IMR-90 (cell line): ENCODE data around the gene MAPKAP1. TPM values are rescaled to one million over a fixed set of nuclear protein-coding genes. Genes with fewer than 3 reads are reported as not detected.

Experiments
- ATAC-seq: fragments of 200-7000 bp; cut with Tn5 transposase; 2 replicates; pipeline ENCODE4 v1.9.1; 2020; ENCODE audit warnings: low read depth, mild to moderate bottlenecking, moderate library complexity
- BruUV-seq: library from RNA; stranded (reverse); fragments of 400-500 nt; replicated peaks from 2 replicates; lab custom pipeline; 2021; lab: Mats Ljungman, UMichigan
- CTCF ChIA-PET: fragments of 300-600 bp; formaldehyde crosslinking; extraction: SDS; loops from one replicate; lab custom pipeline; 2021; ENCODE audit warnings: antibody characterized with exemption; lab: Yijun Ruan, JAX
- POLR2A ChIA-PET: fragments of 300-600 bp; sonication (Branson Sonifier 250); formaldehyde crosslinking; loops from one replicate; lab custom pipeline; 2022; ENCODE audit warnings: antibody characterized with exemption; ENCODE audit not compliant: unreplicated experiment; lab: Charles Lee
- DNase-seq: peaks from one replicate; pipeline ENCODE4 v3.0.0; 2013
- H2AFZ ChIP-seq: replicated peaks from 2 replicates; pipeline ENCODE3; 2013; ENCODE audit warnings: low read length, mild to moderate bottlenecking; ENCODE audit not compliant: poor library complexity
- H2AK5ac ChIP-seq: 2 replicates; pipeline ENCODE4 v1.6.1; 2013; ENCODE audit warnings: low read depth, low read length, inconsistent platforms
- H2AK9ac ChIP-seq: replicated peaks from 2 replicates; pipeline ENCODE3; 2013; ENCODE audit warnings: mild to moderate bottlenecking, low read depth, low read length, moderate library complexity; ENCODE audit not compliant: poor library complexity
- H2BK120ac ChIP-seq: 2 replicates; pipeline ENCODE4 v1.6.1; 2013; ENCODE audit warnings: low read depth, low read length, inconsistent platforms
- H2BK15ac ChIP-seq: 3 replicates; pipeline ENCODE4 v1.6.1; 2013; ENCODE audit warnings: low read depth, low read length, inconsistent platforms
- H2BK20ac ChIP-seq: 2 replicates; pipeline ENCODE4 v1.6.1; 2013; ENCODE audit warnings: low read depth, mild to moderate bottlenecking, inconsistent platforms, low read length, moderate library complexity
- H2BK5ac ChIP-seq: 2 replicates; pipeline ENCODE4 v1.6.1; 2013; ENCODE audit warnings: mild to moderate bottlenecking, low read depth, low read length, inconsistent platforms; ENCODE audit not compliant: poor library complexity, severe bottlenecking
- H3K14ac ChIP-seq: replicated peaks from 2 replicates; pipeline ENCODE4 v1.6.1; 2013; ENCODE audit warnings: low read depth, low read length, inconsistent platforms
- H3K18ac ChIP-seq: 2 replicates; pipeline ENCODE4 v1.6.1; 2013; ENCODE audit warnings: low read depth, low read length, control low read depth
- H3K23ac ChIP-seq: 2 replicates; pipeline ENCODE4 v1.6.1; 2013; ENCODE audit warnings: low read depth, low read length, inconsistent platforms
- H3K27ac ChIP-seq: 2 replicates; pipeline ENCODE4 v1.5.1; 2013; ENCODE audit warnings: mild to moderate bottlenecking, control low read depth, low read length; ENCODE audit not compliant: insufficient read depth
- H3K27me3 ChIP-seq: 2 replicates; pipeline ENCODE4 v1.6.1; 2013; ENCODE audit warnings: low read length; ENCODE audit not compliant: control insufficient read depth, insufficient read depth
- H3K36me3 ChIP-seq: 2 replicates; pipeline ENCODE4 v1.6.1; 2013; ENCODE audit warnings: low read length, mixed read lengths; ENCODE audit not compliant: control insufficient read depth, insufficient read depth
- H3K4ac ChIP-seq: 2 replicates; pipeline ENCODE4 v1.6.1; 2013; ENCODE audit warnings: low read depth, low read length, inconsistent platforms
- H3K4me1 ChIP-seq: 2 replicates; pipeline ENCODE4 v1.6.1; 2013; ENCODE audit warnings: low read length, mixed read lengths; ENCODE audit not compliant: control insufficient read depth, insufficient read depth
- H3K4me2 ChIP-seq: 2 replicates; pipeline ENCODE4 v1.6.1; 2013; ENCODE audit warnings: low read depth, mild to moderate bottlenecking, control low read depth, low read length, moderate library complexity
- H3K4me3 ChIP-seq: 2 replicates; pipeline ENCODE4 v1.5.1; 2013; ENCODE audit warnings: low read depth, mild to moderate bottlenecking, control low read depth, low read length, moderate library complexity; ENCODE audit not compliant: insufficient read depth
- H3K56ac ChIP-seq: 2 replicates; pipeline ENCODE4 v1.6.1; 2013; ENCODE audit warnings: low read length, inconsistent platforms; ENCODE audit not compliant: insufficient read depth; ENCODE audit errors: extremely low read depth
- H3K79me1 ChIP-seq, 2 experiments: 2 replicates each; pipeline ENCODE4 v1.6.1; 2013; ENCODE audit warnings: low read length in 2 of 2, inconsistent platforms in 1 of 2, low read depth in 1 of 2
- H3K9ac ChIP-seq: 2 replicates; pipeline ENCODE4 v1.6.1; 2013; ENCODE audit warnings: low read depth, low read length, control low read depth
- H3K9me1 ChIP-seq: 2 replicates; pipeline ENCODE4 v1.6.1; 2013; ENCODE audit warnings: low read length, inconsistent platforms; ENCODE audit not compliant: insufficient read depth
- H3K9me3 ChIP-seq: 2 replicates; pipeline ENCODE4 v1.6.1; 2013; ENCODE audit warnings: low read length; ENCODE audit not compliant: control insufficient read depth, insufficient read depth
- H4K20me1 ChIP-seq: 2 replicates; pipeline ENCODE4 v1.6.1; 2013; ENCODE audit warnings: low read length, inconsistent platforms; ENCODE audit not compliant: insufficient read depth
- H4K5ac ChIP-seq: 2 replicates; pipeline ENCODE4 v1.6.1; 2013; ENCODE audit warnings: mild to moderate bottlenecking, low read depth, low read length, control low read depth
- H4K8ac ChIP-seq, 2 experiments: 2 replicates each; pipeline ENCODE4 v1.6.1; 2013; ENCODE audit warnings: low read depth in 2 of 2, low read length in 2 of 2, control low read depth in 1 of 2, inconsistent platforms in 1 of 2
- H4K91ac ChIP-seq: 2 replicates; pipeline ENCODE4 v1.6.1; 2013; ENCODE audit warnings: low read depth, low read length, inconsistent platforms; ENCODE audit not compliant: insufficient read depth
- BHLHE40 ChIP-seq: fragments of 150-350 bp; IDR thresholded peaks from 2 replicates; pipeline ENCODE4 v1.6.1; 2016; ENCODE audit warnings: mild to moderate bottlenecking, low read depth, low read length
- CEBPB ChIP-seq: IDR thresholded peaks from 2 replicates; pipeline ENCODE4 v1.6.1; 2012; ENCODE audit warnings: low read depth, low read length, improper control_type of control experiment
- CHD1 ChIP-seq: IDR thresholded peaks from 2 replicates; pipeline ENCODE4 v1.6.1; 2012; ENCODE audit warnings: low read depth, low read length, improper control_type of control experiment
- CTCF ChIP-seq: conservative IDR thresholded peaks from 2 replicates; pipeline ENCODE4 v1.5.1; 2012; ENCODE audit warnings: mild to moderate bottlenecking, low read depth, low read length, improper control_type of control experiment
- ELK1 ChIP-seq: fragments of 150-350 bp; IDR thresholded peaks from 2 replicates; pipeline ENCODE4 v1.6.1; 2016; ENCODE audit warnings: low read depth, mild to moderate bottlenecking, low read length, moderate library complexity, borderline replicate concordance
- FOS ChIP-seq: fragments of 150-350 bp; IDR thresholded peaks from 2 replicates; pipeline ENCODE4 v1.6.1; 2016; ENCODE audit warnings: low read depth, low read length
- MAFK ChIP-seq: IDR thresholded peaks from 2 replicates; pipeline ENCODE4 v1.6.1; 2012; ENCODE audit warnings: low read depth, low read length, improper control_type of control experiment
- MAZ ChIP-seq: IDR thresholded peaks from 2 replicates; pipeline ENCODE4 v1.6.1; 2012; ENCODE audit warnings: low read depth, mild to moderate bottlenecking, low read length, improper control_type of control experiment, moderate library complexity, borderline replicate concordance
- MXI1 ChIP-seq: IDR thresholded peaks from 2 replicates; pipeline ENCODE4 v1.6.1; 2012; ENCODE audit warnings: low read depth, mild to moderate bottlenecking, low read length, moderate library complexity, borderline replicate concordance
- NFE2L2 ChIP-seq: fragments of 150-350 bp; IDR thresholded peaks from 2 replicates; pipeline ENCODE4 v1.6.1; 2016; ENCODE audit warnings: low read depth, mild to moderate bottlenecking, low read length
- POLR2A ChIP-seq: IDR thresholded peaks from 2 replicates; pipeline ENCODE4 v1.6.1; 2012; ENCODE audit warnings: mild to moderate bottlenecking, low read depth, low read length
- RAD21 ChIP-seq: IDR thresholded peaks from 2 replicates; pipeline ENCODE4 v1.6.1; 2012; ENCODE audit warnings: low read length, improper control_type of control experiment
- RCOR1 ChIP-seq: IDR thresholded peaks from 2 replicates; pipeline ENCODE4 v1.6.1; 2012; ENCODE audit warnings: mild to moderate bottlenecking, low read length, improper control_type of control experiment; ENCODE audit not compliant: insufficient replicate concordance
- RFX5 ChIP-seq: IDR thresholded peaks from 2 replicates; pipeline ENCODE4 v1.8.0; 2012; ENCODE audit warnings: low read depth, mild to moderate bottlenecking, low read length, moderate library complexity
- SMC3 ChIP-seq: fragments of 150-350 bp; IDR thresholded peaks from 2 replicates; pipeline ENCODE4 v1.6.1; 2016; ENCODE audit warnings: low read depth, mild to moderate bottlenecking, antibody characterized with exemption, low read length, moderate library complexity
- USF2 ChIP-seq: fragments of 150-350 bp; IDR thresholded peaks from 2 replicates; pipeline ENCODE4 v1.6.1; 2017; ENCODE audit warnings: mild to moderate bottlenecking, antibody characterized with exemption, low read length, low read depth
- WGBS, 2 experiments: methylation state at CpG; one replicate each; pipeline versions ENCODE4 v1.1.5 to v1.1.7; 2013; ENCODE audit warnings: missing lambda C conversion rate in 2 of 2; ENCODE audit not compliant: insufficient read length in 1 of 2; ENCODE audit errors: extremely low coverage in 2 of 2; 5-methylcytosine and 5-hydroxymethylcytosine counted together
- dilution Hi-C: fragments of 300-500 bp; cut with HindIII; formaldehyde crosslinking; loops from one replicate; pipeline ENCODE4 v1.14.3; 2018; ENCODE audit warnings: low sequenced_read_pairs; ENCODE audit not compliant: unreplicated experiment
- in situ Hi-C: fragments of 300-500 bp; cut with MboI; formaldehyde crosslinking; loops from 3 replicates; pipeline ENCODE4 v1.14.3; 2019; ENCODE audit warnings: low sequenced_read_pairs, inconsistent platforms, mixed read lengths
- intact Hi-C: fragments of 100-400 bp; cut with micrococcal nuclease; formaldehyde crosslinking; loops from 2 replicates; pipeline ENCODE4 v1.10.0; 2022
- polyA plus RNA-seq, 3 experiments: library from polyadenylated mRNA; depleted of rRNA; stranded (reverse); fragments of >200 nt; gene quantifications; 2 replicates each; pipeline ENCODE4 v1.2.3, GENCODE V29; 2012; ENCODE audit warnings: low replicate concordance in 1 of 3
- total RNA-seq: library from RNA; depleted of rRNA; stranded (reverse); fragments of >200 nt; gene quantifications from 2 replicates; pipeline ENCODE4 v1.2.3, GENCODE V29; 2012

The MAPKAP1 gene
- total and polyA plus RNA-seq, 2 of the 4 experiments (the other 2 are of a cell fraction): 87.2 to 158 TPM

GRCh38 chr9:125515281-125515680 lies 191.7 kb downstream of the MAPKAP1 start:
- dilution Hi-C loops: no loop called here
- peaks cover 14% of the 10 kb centered on the region for H3K4me1 ChIP-seq
- peaks cover 22 to 59% of the 10 kb centered on the region in 2 experiments for H3K79me1 ChIP-seq
- no peak overlapping the region for H2BK20ac ChIP-seq
- no peak overlapping the region for H2BK120ac ChIP-seq
- no peak overlapping the region for H4K5ac ChIP-seq
- H3K9ac ChIP-seq: no peak overlapping the region
- intact Hi-C loops: no loop called here
- WGBS, 2 experiments: no CpG with 5 or more reads among the region's 5 CpGs
- no peak overlapping the region for H3K4me3 ChIP-seq
- no peak overlapping the region for H3K4me2 ChIP-seq
- no peak overlapping the region for H2AFZ ChIP-seq
- no peak overlapping the region for H2BK5ac ChIP-seq
- no peak overlapping the region for H3K18ac ChIP-seq
- H3K27ac ChIP-seq: no peak overlapping the region
- peaks cover 18% of the 10 kb centered on the region for H3K9me1 ChIP-seq
- no TSS peak for BruUV-seq
- H2BK15ac ChIP-seq: no peak overlapping the region
- no peaks in the 10 kb centered on the region for H3K27me3 ChIP-seq
- POLR2A ChIA-PET: no interaction called here
- no peak overlapping the region for H2AK9ac ChIP-seq
- no peak for DNase-seq
- ATAC-seq: no peak
- H3K23ac ChIP-seq: no peak overlapping the region
- H3K36me3 ChIP-seq: peaks cover 1% of the 10 kb centered on the region; the same call in 1 of the 2 replicates
- H4K91ac ChIP-seq: no peak overlapping the region
- H3K9me3 ChIP-seq: no peaks in the 10 kb centered on the region
- H3K56ac ChIP-seq: no peak overlapping the region
- TF ChIP-seq RFX5 (no peak), RAD21 (no peak), MXI1 (no peak), NFE2L2 (no peak), POLR2A (no peak), RCOR1 (no peak), CTCF (no peak), SMC3 (no peak), ELK1 (no peak), BHLHE40 (no peak), MAFK (no peak), CEBPB (no peak), FOS (no peak), CHD1 (no peak), USF2 (no peak), MAZ (no peak)
- no peak overlapping the region for H4K8ac ChIP-seq
- H3K14ac ChIP-seq: no peak overlapping the region
- H4K20me1 ChIP-seq: peaks cover 9% of the 10 kb centered on the region; the same call in 1 of the 2 replicates
- CTCF ChIA-PET: no interaction called here
- in situ Hi-C loops: no loop called here
- H3K4ac ChIP-seq: no peak overlapping the region
- no peak overlapping the region for H2AK5ac ChIP-seq
